BJ (cell line): ENCODE measurements around the gene KLHL40. TPM values are rescaled to one million over a fixed set of nuclear protein-coding genes. Genes with fewer than 3 reads are reported as not detected.

Experiments
- CTCF ChIA-PET: fragments of 350-600 bp; formaldehyde crosslinking; extraction: SDS; loops from one replicate; lab custom pipeline; 2021; ENCODE audit warnings: antibody characterized with exemption, inconsistent platforms; lab: Yijun Ruan, JAX
- POLR2A ChIA-PET: fragments of 300-600 bp; sonication (Branson Sonifier 250); formaldehyde crosslinking; extraction: SDS; loops from one replicate; lab custom pipeline; 2021; ENCODE audit warnings: antibody characterized with exemption; lab: Charles Lee
- DNase-seq: peaks from one replicate; pipeline ENCODE4 v3.0.0-alpha.2; 2011; ENCODE audit warnings: low read depth
- H3K27me3 ChIP-seq: 2 replicates; pipeline ENCODE4 v1.6.0; 2011; ENCODE audit warnings: low read length; ENCODE audit not compliant: control insufficient read depth, insufficient read depth
- H3K36me3 ChIP-seq: 2 replicates; pipeline ENCODE4 v1.5.1; 2011; ENCODE audit warnings: low read length; ENCODE audit not compliant: control insufficient read depth, insufficient read depth
- H3K4me3 ChIP-seq: 2 replicates; pipeline ENCODE4 v1.5.1; 2011; ENCODE audit warnings: low read depth, mild to moderate bottlenecking, control low read depth, low read length
- polyA plus RNA-seq: library from polyadenylated mRNA; depleted of rRNA; stranded (reverse); fragments of >200 nt; gene quantifications from 2 replicates; pipeline ENCODE4 v1.2.3, GENCODE V29; 2011
- TF ChIP-seq, protein P1 (sequence below): IDR thresholded peaks from 2 replicates; pipeline ENCODE4 v1.5.1; 2011; ENCODE audit warnings: low read depth, mild to moderate bottlenecking, control low read depth, inconsistent platforms, low read length, moderate library complexity; ENCODE audit not compliant: insufficient read depth

KLHL40 gene
- polyA plus RNA-seq, 1 experiment: not detected

DNA sequence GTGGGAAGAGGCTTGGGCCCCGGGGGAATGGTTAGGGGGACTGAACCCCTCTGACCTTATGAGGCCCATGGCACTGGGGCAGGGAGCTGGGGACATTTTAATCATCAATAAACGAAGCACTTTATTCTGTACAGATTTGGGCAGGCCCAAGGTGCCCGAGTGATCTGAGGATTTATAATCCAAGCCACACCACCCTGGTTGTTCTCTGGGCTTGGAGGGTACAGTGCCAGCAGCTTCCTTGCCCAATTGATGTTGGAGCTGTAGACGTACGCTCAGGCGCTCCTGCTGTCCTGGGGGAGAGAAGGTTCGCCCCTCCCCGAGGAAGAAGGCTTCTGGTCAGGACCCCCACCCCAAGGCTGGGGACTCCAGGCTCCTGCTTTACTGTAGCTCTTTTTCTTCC, 19.3 kb upstream of the KLHL40 start:
- TF ChIP-seq, protein P1, sequence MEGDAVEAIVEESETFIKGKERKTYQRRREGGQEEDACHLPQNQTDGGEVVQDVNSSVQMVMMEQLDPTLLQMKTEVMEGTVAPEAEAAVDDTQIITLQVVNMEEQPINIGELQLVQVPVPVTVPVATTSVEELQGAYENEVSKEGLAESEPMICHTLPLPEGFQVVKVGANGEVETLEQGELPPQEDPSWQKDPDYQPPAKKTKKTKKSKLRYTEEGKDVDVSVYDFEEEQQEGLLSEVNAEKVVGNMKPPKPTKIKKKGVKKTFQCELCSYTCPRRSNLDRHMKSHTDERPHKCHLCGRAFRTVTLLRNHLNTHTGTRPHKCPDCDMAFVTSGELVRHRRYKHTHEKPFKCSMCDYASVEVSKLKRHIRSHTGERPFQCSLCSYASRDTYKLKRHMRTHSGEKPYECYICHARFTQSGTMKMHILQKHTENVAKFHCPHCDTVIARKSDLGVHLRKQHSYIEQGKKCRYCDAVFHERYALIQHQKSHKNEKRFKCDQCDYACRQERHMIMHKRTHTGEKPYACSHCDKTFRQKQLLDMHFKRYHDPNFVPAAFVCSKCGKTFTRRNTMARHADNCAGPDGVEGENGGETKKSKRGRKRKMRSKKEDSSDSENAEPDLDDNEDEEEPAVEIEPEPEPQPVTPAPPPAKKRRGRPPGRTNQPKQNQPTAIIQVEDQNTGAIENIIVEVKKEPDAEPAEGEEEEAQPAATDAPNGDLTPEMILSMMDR: no peak
- H3K27me3 ChIP-seq: peaks cover 1% of the 10 kb centered on the region; the same call in 1 of the 2 replicates
- peaks cover 4% of the 10 kb centered on the region; the same call in 1 of the 2 replicates for H3K36me3 ChIP-seq
- ChIA-PET POLR2A (no interaction called here), CTCF (interaction anchor here (1.1 kb wide), 2 partner anchors 12 to 85 kb away, joined by 3 to 5 read pairs; no protein-coding TSS in a partner anchor)
- DNase-seq: no peak
- H3K4me3 ChIP-seq: no peak overlapping the region

DNA sequence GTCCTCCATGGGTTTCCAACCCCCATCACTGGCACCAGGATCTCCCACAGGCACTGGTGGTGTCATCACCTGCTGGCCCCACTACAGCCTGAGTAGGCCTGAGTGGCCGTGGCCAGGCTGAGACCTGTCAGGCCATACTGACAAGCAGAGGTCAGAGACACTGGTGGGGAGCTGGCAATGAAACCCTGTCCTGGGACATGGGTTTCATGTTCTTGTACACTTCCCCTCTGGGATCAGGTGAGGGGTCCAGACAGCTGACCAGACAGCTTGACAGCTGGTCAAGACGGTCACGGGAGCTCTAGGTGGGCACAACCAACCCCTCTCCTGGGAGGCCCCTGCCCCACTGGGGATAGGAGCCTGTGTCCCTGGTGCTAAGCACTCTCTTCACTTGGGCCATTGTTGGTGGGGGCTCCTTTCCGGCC, 18.7 kb upstream of the KLHL40 start:
- H3K36me3 ChIP-seq: peaks cover 4% of the 10 kb centered on the region; the same call in 1 of the 2 replicates
- H3K4me3 ChIP-seq: no peak overlapping the region
- TF ChIP-seq, protein P1: no peak
- peaks cover 1% of the 10 kb centered on the region; the same call in 1 of the 2 replicates for H3K27me3 ChIP-seq
- POLR2A ChIA-PET: no interaction called here
- no peak for DNase-seq
- CTCF ChIA-PET: interaction anchor here (1.1 kb wide), 1 partner anchor 84 kb away, joined by 5 read pairs; no protein-coding TSS in a partner anchor

DNA sequence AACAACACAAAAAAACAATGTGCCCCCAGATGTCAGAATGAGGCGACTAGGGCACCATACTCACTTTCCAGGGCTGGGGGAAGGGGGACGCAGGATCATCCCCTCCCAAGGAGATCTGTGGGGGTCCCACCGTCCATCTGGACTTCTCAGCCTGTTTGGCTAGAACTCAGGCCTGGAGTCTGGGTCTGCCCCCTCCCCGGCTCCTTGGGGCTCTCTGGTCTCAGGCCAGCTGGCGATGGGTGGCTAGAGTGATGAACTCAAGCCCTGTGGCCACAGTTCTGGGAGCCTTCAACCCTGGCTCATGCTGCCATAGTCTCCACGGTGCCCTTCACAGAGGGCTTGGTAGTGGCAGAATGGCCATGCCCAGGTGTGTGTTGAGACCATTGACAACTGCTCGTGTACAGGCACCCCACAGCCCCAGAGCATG, 18.2 kb upstream of the KLHL40 start:
- no peak overlapping the region for H3K4me3 ChIP-seq
- POLR2A ChIA-PET: no interaction called here
- CTCF ChIA-PET: no interaction called here
- TF ChIP-seq, protein P1: no peak
- H3K36me3 ChIP-seq: peaks cover 4% of the 10 kb centered on the region; the same call in 1 of the 2 replicates
- DNase-seq: no peak
- peaks cover 1% of the 10 kb centered on the region; the same call in 1 of the 2 replicates for H3K27me3 ChIP-seq

DNA sequence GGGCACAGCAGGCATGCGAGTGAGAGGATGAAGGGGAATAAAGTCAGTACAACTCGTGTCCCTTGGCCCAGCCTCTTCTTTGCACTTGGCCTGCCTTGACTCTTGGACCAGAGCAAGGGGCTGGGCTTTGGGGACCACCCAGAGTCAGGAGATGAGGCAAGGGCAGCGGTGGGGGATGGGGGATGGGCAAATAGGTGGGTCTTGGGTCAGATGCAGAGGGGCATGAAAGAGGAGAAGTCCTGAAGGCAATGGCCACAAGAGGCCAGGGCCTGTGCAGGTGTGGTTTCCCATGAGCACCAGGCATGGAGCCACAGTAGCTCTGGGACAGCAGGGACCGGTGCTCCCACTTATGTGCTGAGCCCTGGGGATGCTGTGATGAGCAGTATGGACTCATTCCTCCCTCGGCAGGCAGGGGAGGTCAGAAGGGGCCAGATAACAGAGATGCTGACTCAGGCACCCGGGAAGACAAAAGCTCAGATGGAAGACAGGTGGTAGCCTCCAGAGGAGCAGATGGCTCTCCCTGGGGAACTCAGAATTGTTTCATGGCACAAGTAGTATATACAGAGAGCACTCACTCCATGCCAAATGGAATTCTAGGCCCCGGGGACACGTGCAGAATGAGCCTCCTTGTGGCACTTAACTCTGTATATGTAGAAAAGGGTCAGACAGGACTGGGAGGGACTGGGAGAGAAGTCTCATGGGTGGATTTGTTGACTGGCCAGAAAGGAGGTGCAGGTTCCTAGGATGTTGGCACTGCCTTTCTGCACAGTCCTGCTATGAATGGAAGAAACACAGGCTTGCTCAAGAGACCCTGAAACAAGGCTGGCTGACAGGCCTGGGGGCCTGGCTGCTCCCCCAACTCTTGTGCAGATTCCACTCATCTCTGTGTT, 17.6 kb upstream of the KLHL40 start:
- POLR2A ChIA-PET: interaction anchor here (0.7 kb wide), 1 partner anchor 14 kb away, joined by 3 read pairs; the partner anchor contains the start of gene ZBTB47
- DNase-seq: no peak
- TF ChIP-seq, protein P1: no peak

DNA sequence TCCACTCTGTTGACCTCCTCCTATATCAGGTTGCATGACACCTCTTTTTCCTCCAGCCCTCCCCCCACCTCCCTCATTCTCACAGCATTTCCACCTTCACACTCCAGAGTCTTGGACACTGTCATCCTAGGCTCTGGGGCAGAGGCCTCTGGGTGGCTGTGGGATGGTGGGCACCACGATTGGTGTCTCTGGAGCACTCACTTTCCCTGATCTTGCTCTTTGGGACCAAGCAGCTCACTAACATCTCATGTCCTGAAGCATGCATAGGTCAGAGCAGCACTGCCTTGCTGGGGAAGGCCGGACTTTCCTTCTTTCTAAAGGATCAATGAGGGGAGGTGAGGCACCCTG, 16.9 kb upstream of the KLHL40 start:
- Histone ChIP-seq H3K4me3 (no peak overlapping the region), H3K27me3 (peaks cover 1% of the 10 kb centered on the region; the same call in 1 of the 2 replicates), H3K36me3 (peaks cover 3% of the 10 kb centered on the region; the same call in 1 of the 2 replicates)
- ChIA-PET POLR2A (interaction anchor here (0.7 kb wide), 1 partner anchor 15 kb away, joined by 3 read pairs; the partner anchor contains the start of gene ZBTB47), CTCF (no interaction called here)
- TF ChIP-seq, protein P1: no peak
- no peak for DNase-seq

More for the DNA sequence above, 17.6 kb upstream of the KLHL40 start:
- Histone ChIP-seq H3K4me3 (no peak overlapping the region), H3K27me3 (peaks cover 1% of the 10 kb centered on the region; the same call in 1 of the 2 replicates), H3K36me3 (peaks cover 3% of the 10 kb centered on the region; the same call in 1 of the 2 replicates)
- CTCF ChIA-PET: no interaction called here
